Epithelial cell of esophagus (primary cell): ENCODE measurements around the gene IPCEF1.

Source experiments
- DNase-seq: peaks from one replicate; pipeline ENCODE4 v3.0.0; 2010; ENCODE audit warnings: low read depth
- H3K4me3 ChIP-seq: 2 replicates; pipeline ENCODE4 v1.5.1; 2011; ENCODE audit warnings: mild to moderate bottlenecking, low read length, control low read depth
- TF ChIP-seq, protein P1 (sequence below): IDR thresholded peaks from 2 replicates; pipeline ENCODE4 v1.5.1; 2011; ENCODE audit warnings: low read depth, mild to moderate bottlenecking, low read length, control low read depth, inconsistent platforms; ENCODE audit not compliant: insufficient read depth; ENCODE audit errors: missing control alignments

IPCEF1 gene

GRCh38 chr6:154289818-154290508 is 66.6 kb downstream of the IPCEF1 start:
- no peak overlapping the region for H3K4me3 ChIP-seq
- DNase-seq, result no peak
- TF ChIP-seq, protein P1, sequence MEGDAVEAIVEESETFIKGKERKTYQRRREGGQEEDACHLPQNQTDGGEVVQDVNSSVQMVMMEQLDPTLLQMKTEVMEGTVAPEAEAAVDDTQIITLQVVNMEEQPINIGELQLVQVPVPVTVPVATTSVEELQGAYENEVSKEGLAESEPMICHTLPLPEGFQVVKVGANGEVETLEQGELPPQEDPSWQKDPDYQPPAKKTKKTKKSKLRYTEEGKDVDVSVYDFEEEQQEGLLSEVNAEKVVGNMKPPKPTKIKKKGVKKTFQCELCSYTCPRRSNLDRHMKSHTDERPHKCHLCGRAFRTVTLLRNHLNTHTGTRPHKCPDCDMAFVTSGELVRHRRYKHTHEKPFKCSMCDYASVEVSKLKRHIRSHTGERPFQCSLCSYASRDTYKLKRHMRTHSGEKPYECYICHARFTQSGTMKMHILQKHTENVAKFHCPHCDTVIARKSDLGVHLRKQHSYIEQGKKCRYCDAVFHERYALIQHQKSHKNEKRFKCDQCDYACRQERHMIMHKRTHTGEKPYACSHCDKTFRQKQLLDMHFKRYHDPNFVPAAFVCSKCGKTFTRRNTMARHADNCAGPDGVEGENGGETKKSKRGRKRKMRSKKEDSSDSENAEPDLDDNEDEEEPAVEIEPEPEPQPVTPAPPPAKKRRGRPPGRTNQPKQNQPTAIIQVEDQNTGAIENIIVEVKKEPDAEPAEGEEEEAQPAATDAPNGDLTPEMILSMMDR, result no peak

GRCh38 chr6:154285826-154286225 is 70.8 kb downstream of the IPCEF1 start:
- DNase-seq, result no peak
- TF ChIP-seq, protein P1, result no peak
- no peak overlapping the region for H3K4me3 ChIP-seq

GRCh38 chr6:154284313-154284853 is 72.2 kb downstream of the IPCEF1 start:
- TF ChIP-seq, protein P1, result no peak
- no peak overlapping the region for H3K4me3 ChIP-seq
- no peak for DNase-seq

DNA sequence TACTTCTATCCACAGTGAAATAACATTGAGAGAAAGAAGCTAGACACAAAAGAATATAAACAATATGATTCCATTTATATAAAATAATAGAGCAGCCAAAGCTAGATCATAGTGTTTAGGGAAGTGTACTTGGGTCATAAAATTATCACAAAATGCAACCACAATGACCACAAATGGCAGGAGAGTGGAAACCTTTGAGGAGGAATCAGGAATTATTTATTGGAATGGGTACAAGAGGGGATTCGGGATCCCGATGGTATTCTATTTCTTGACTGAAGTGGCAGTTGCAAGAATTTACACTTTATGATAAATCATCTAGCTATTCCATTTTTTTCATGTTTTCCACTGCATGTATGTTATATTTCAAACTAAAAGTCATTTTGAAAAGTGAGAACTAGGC is 76.1 kb downstream of the IPCEF1 start:
- no peak overlapping the region for H3K4me3 ChIP-seq
- TF ChIP-seq, protein P1, result no peak
- DNase-seq, result no peak

DNA sequence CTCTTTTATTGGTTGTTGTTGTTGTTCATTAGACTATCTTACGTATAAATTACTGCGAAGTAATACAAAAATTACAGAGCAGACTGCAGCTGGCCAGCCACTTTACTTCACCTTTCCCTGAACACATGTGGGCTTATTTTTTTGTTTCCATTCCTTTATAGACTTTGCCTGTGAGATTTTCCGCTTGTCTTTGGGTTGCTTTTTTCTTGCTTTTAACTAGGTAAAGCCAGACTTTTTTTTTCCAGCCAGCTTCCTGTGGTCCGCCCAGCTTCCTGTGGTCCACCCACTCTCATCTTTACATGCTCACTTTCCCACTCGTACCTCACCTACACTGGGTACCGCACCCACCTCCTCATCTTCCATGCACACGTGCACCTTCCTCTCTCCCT is 79.0 kb downstream of the IPCEF1 start:
- H3K4me3 ChIP-seq, result no peak overlapping the region
- TF ChIP-seq, protein P1, result no peak
- no peak for DNase-seq

- TF ChIP-seq, protein P1, result peak; percentile 51
- peak; percentile 61 for DNase-seq
- H3K4me3 ChIP-seq, result no peak overlapping the region
Observed at GRCh38 chr6:154276810-154277628, 79.6 kb downstream of the IPCEF1 start.
